Astrocyte of the hippocampus (primary cell): ENCODE measurements around the gene PRDM16.

ENCODE experiments used
- DNase-seq: peaks from one replicate; pipeline ENCODE4 v3.0.0; 2011; ENCODE audit warnings: low read depth, low spot score

PRDM16 gene

GRCh38 chr1:3140437-3140836 is 71.4 kb downstream of the PRDM16 start:
- DNase-seq: no peak

DNA sequence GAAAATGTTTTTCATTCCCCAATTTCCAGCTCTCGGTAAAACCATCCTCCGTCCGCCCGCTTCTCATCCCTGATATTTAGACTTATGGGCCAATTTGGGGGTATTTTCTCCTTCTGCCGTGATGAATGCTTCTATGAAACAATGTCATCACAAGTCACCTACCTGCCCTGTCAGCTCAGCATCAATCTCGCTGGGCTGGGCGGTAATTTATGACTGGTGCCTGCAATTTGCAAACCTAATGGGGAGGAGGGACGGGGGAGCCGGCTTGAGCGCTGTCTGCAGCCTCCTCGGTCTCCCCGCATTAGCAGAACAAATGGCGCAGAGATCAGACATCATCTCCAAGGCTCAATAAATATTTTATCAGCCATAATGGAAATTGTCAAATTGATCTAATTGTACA is 72.1 kb downstream of the PRDM16 start:
- DNase-seq: no peak

DNA sequence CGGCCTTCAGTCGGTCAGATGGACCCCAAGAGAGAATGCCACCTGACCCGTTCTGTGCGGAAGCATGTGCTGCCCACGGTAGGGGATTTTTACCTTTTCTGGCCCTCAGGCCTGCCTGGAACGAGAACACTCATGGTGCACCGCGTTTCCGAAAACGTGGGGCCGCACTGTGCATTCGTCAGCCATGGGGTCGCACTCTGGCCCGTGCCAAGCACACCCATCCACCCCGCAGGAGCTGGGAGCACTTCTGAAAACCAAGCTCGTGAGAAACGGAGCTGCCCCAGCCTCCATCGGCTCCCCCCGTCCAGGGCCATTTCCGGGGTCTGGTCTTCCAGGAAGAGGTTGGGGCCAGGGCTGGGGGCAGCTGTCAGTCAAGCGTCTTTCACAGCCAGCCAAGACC is 72.8 kb downstream of the PRDM16 start:
- no peak for DNase-seq

DNA sequence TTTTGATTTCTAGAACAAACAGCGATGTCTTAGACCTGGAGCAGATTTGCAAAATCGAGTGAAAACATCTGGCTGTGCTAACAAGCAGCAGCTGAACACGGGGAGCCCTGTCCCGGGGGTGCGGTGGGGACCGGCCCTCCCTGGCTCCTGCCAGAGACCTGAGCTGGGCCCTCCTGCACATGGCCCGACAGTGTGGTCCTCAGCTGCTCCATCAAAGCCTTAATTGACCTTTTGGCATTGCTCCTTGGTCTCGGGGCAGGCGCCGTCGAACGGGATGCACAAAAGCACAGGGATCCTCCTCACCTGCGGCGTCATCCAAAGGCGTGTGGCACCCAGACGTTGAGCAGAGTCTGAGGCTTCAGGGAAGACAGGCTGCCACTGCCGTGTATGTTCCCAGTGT is 73.2 kb downstream of the PRDM16 start:
- no peak for DNase-seq

GRCh38 chr1:3142751-3143150 is 73.7 kb downstream of the PRDM16 start:
- DNase-seq: no peak

DNA sequence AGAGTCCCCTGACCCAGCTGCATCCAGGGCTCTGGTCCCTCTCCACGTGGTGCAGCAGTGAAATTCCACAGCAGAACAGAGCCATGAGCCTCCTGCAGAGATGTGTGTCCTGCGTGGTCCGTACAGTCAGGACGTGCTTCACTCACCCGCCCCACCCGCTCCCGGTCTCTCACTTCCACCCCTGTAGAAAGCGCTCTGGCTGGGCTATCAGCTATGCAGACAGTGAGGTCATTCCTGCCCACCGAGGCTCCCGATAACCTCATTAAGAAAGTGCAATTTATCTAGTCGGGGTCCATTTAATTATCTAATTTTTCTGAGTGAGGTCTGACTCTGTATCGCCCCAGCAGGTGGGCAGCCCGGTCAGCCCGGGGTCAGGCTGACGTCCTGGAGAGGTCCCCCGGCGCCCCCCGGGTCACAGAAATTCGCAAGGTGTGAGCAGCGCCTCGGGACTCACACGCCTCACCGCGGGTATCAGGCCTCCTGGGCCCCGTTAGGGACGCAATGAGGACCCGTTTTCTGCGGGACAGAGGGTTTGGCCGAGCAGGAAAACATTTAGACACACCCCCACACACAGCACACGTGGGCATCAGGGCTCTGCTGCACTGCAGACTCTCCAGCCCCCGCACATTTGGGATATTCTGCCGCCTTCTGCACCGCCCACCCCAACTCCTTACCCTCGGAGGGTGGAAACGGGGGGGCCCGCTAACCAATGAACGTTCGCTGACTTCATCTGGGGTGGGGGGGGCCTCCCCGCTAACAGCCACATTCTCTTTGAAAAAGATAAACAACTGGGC is 76.7 kb downstream of the PRDM16 start:
- no peak for DNase-seq

DNA sequence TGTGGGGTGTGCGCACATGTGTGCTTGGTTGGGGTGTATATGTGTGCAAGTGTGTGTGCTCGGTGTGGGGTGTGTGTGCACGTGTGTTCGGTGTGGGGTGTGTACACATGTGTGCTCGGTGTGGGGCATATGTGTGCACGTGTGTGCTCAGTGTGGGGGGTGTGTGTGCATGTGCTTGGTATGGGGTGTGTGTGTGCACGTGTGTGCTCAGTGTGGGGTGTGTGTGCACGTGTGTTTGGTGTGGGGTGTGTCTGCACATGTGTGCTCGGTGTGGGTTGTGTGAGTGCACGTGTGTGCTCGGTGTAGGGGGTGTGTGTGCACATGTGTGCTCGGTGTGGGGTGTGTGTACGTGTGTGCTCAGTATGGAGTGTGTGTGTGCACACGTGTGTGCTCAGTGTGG is 77.5 kb downstream of the PRDM16 start:
- DNase-seq: no peak

DNA sequence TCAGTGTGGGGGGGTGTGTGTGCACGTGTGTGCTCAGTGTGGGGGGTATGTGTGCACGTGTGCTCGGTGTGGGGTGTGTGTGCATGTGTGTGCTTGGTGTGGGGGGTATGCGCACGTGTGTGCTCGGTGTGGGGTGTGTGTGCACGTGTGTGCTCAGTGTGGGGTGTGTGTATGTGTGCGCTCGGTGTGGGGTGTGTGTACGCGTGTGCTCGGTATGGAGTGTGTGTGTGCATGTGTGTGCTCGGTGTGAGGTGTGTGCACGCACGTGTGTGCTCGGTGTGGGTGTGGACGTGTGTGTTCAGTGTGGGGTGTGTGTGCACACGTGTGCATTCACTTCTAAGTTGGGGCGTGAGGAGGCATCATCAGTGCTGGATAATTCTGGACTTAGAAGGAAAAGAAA is 77.9 kb downstream of the PRDM16 start:
- no peak for DNase-seq

DNA sequence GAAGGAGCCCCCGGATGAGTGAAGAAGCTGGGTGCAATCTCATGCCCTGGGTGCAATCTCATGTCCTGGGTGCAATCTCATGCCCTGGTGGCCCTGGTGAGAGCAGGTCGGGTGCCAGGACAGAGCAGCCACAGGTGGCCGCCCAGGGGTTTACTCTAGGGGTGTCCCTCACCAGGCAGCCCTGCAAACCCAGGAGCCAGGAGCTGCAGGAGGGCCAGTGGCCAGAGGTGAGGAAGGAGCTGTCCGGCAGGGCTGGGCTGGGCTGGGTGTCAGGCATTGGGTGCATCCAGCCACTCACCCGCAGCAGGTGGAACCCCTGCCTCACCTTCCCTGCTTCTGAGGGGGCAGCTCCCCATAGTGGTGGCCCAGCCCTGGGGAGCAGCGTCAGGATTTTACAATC is 79.2 kb downstream of the PRDM16 start:
- no peak for DNase-seq

DNA sequence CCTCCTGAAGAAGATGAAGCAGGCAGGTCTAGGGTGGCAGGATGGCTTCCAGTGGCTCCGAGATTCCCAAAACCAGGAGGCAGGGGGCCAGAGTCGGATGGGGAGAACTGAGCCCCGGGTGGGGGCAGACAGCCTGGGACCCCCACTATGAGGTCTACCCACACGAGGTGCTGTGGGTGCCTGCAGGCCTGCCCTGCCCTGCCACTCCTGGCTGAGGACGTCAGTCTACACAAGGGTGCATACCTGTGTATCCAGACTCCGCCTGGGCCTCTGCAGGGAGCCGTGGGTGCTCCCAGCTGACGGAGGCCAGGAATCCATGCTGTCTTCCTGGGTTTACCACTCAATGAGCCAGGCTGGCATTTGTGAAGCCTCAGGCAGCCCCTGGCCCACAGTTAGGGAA is 80.3 kb downstream of the PRDM16 start:
- DNase-seq: no peak

DNA sequence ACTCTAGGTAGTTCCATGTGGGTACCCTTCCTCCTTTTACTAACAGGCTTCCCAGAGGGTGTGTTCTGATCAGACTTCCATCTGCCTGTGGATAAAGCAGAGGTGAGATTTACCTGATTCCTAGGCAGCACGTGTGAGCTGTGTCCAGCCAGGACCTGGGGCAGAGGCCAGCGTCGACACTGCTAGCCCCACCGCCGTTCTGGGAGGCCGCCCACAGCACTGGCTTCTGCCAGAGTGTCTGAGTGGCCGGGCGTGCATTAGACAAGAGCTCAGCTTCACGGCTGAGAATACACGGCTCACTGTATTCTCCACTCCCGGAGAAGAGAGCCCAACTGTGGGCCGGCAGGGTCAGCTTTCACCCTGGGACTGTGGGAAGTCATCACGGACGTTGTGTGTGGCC is 82.5 kb downstream of the PRDM16 start:
- no peak for DNase-seq

- peak; percentile 45 for DNase-seq
These were observed 83.1 kb downstream of the PRDM16 start for GRCh38 chr1:3152143-3152542.

GRCh38 chr1:3153197-3153596 is 84.2 kb downstream of the PRDM16 start:
- DNase-seq: no peak

DNA sequence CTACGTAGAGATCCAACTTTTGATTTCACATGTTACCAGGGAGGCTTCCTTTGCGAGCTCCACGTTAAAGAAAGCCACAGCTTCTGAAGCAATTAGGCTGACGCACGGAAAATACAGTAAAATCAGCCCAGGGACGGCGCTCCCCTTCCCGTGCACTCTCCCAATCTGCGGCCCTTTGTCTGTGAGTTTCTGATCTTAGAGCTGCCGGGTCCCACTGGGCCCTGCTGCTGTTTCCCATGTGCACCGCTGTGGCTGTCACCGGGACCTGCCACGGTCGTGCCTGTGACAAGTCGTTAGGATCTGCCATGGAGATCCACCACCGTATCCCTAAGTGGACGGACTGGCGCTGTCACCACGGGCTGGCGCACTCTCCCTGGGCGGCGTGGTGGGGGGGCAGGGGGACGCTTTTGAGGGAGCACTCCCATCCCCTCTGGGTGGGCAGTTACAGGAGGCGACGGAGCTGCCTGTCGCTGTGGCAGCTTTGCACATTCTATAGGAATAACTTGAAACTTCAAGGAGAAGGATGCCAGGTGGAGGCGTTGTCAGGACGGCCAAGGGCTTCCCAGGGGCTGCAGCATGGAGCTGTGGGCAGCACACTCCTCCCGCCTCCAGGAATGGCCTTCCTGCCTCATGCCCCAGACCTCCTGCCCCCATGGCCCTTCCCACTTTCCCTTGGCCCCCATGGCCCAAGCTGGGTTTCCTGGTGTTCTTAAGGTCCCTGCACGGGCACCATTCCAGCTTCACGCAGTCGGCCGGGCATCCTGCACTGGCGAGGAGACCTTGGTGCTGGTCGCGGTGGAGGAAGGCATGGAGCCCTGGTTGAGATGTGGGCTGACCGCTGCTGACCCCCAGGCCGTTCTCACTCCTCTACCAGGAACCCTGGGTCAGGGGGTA is 85.1 kb downstream of the PRDM16 start:
- peak; percentile 60 for DNase-seq

DNA sequence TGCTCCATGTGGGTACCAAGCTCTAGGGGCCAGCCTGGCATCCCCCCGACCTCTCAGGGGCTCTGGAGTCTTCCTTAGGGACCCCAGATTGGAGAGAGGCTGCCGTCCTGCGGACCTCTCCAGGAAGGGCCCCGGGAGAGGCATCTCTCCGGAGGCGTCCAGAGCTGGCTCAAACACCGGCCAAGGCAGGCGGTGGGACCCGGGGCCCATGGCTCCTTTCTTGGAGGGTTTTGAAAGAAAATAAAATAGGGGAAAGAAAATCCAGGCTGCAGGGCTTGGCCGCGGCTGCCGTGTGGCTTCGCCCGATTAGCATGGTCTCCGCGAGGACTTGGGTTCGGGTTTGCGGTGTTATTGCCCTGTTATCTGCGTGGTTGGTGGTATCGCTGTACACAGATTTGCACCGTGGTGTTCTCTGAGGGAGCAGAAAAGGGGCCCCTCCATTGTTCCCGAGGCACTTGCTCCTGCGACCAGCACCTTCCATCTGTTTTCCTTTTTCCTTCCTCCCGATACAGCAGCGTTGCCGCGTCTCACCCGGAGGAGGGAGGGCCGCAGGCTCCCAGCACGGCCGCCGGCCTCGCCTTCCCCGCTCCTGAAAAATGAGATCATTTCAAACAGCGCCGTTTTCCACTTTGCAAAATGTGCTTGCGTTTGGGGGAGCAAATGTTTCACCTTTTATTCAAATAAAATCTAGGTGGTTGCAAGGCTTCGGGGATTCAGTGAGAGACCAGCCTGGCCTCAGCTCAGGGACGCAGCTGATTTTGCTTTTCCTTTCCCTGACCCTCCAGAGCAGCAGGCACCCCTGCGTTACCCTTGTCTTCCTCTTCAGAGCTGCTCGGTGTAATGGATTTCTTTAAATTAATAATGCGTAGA is 86.3 kb downstream of the PRDM16 start:
- DNase-seq: peak; percentile 68

DNA sequence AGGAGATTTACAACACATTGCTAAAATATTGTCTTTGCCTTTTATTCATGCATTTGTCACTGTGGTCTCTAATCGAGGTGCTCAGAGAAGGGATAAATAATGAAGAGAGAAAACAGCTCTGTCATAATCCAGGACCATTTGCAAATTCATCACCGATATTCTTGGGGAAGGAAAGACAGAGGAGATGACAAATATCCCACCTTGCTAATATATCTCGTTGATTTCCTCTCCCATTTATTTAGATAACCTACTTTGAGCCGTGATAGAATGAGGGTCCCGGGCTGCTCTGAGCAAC is 86.9 kb downstream of the PRDM16 start:
- DNase-seq: no peak

GRCh38 chr1:3156936-3157335 is 87.9 kb downstream of the PRDM16 start:
- DNase-seq: no peak

- no peak for DNase-seq
These were observed 89.3 kb downstream of the PRDM16 start for GRCh38 chr1:3158347-3158746.

DNA sequence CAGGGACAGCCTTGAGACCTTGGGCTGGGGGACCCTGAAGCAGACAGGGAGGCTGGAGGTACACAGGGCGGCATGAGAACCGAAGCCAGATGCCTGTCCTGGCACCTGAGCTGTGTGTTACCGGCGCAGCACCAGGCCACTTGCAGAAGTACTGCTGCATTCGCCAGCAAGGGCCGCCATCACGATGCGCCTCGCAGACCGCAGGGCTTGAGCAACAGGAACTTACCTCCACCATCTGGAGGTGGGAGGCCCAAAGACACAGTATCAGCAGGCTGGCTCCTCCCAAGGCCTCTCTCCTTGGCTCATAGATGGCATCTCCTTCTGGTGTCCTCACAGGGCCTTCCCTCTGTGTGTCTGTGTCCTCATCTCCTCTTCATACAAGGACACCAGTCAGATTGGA is 90.1 kb downstream of the PRDM16 start:
- no peak for DNase-seq

DNA sequence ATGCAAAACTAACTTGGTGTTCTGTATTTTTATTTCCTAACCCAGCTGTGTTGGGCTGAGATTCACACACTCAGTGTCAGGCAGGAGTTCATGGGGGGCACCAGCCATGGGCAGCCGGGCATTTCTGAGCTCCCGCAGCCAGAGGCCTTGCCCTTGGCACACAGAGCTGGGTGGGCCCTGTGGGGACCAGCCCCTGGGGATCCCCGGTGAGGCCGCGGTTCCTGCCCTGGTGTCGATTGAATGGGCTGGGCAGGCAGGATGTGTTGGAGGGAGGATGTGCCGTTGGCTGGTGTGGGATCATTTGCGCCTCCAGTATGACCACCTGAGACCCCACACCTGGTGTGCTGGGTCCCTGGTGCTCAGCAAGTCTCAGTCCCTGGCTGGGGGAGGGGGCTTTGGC is 91.0 kb downstream of the PRDM16 start:
- DNase-seq: no peak

GRCh38 chr1:3160647-3161145 is 91.7 kb downstream of the PRDM16 start:
- DNase-seq: no peak
